GM19043 (cell line): ENCODE results near the gene GDI2.
A peak's percentile ranks its signal among the peaks of the same experiment; 100 is the strongest.
"Not testable (repeated sequence)": the region's sequence is repeated elsewhere in the genome, so short reads cannot be mapped to it uniquely, and the experiment has no call there.

ENCODE experiments used
- ATAC-seq: cut with Tn5 transposase; IDR thresholded peaks from one replicate; pipeline ENCODE4 v1.9.1; 2021; ENCODE audit warnings: low read depth; ENCODE audit not compliant: unreplicated experiment

The GDI2 gene

DNA sequence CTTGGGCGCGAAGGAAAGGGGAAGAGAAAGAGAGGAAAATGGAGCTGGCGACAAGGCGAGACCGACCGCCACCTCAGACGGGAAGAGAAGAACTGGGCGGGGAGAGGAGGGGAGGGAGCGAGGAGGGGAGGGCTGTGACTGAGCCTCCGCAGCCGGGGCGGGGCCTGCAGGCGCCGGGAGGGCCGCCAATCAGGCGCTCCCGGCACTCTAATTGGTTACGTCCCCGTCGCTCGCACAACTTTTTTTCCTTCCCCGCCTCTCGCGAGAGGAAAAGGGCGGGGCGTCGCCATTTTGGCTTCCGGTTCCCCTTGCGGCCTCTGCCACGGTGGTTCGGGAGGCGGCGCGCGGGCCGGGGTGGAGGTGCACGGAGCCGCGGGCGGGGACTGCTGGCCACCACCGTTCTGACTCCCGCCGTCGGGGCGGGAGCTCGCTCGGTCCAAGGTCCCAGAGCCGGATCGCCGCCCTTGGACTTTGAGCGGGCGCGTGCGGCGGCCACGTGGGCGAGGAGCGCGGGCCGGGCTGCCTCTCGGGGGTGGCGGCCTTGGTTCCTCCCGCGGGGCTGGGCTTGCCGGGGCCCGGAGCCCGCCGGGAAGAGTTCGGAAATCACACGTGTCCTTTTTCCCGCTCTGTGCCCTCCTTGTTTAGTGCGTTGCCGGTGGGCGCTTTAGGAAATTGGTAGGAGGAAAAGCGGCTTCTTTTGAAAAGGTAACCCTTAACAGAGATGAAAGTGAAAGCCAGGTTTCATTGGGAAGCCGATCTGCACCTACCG is at the start of gene GDI2:
Gene GDI2 (minus strand): TSS at position 94 of the 769 bp plus-strand sequence. CDS start 176 bp downstream, outside the sequence.
- ATAC-seq = peak; percentile 72

DNA sequence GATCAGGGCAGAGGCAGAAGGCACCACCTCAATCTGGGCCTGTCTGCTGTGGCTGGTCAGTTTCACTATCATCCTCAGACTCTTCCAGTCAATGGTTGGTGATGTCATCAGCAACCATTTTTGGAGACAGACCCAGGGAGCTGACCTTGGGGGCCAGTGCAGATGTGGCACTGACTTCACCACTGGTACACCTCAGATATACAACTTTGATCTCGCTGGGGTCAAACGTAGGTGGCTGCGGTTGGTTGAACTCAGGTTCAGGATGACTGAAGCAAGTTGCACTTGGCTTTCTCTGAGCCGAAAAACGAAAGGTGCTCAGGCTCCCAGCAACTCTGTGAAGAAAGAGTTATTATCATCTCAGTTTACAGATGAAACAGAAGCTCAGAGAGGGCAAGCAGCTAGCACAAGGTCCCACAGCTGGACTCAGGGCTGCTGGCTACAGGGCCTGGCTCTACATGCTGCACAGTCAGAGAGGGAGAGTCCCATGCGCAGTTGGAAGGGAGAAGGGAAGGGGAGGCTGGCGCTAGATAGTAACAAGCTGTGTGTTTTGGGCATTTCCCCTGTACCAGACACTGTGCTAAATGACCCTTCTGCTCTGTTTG is 49.2 kb upstream of the GDI2 start:
- ATAC-seq = peak; percentile 91

DNA sequence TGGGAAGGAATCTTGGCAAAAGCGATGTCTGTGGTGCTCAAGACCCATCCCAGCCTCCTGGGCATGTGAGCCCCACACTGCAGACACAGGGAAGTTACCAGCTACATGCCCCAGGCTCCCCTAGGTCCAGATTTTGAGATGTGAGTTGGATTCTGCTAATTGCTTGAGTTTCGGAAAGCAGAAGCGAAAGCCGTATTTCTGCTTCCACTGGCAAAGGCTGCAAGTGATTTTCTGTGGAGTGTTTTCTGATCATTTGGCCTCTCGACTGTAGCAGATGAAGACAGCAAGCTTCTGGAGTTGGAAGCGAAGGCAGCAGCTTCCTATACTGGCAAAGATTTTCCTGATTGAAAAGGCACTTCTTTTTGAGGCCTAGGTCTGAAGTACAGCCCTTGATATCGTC is 46.8 kb upstream of the GDI2 start:
- ATAC-seq = no peak

DNA sequence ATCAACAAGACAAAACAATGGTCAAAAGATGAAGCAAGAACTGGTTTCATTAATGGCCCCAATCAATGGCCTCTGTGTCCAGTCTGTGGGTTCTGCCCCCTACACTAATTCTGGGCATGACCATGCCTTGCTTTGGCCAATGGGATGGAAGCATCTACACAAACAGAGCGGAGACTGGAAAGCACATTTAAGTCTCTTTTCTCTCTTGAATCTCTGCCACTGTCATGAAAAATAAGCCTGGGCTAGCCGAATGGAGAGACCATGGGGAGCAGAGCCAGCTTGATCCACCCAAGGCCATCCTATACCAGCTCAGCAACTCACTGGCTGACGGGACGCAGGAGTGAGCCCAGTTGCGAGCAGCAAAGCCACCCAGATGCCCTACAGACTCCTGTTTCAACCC is 45.6 kb upstream of the GDI2 start:
- ATAC-seq = no peak

DNA sequence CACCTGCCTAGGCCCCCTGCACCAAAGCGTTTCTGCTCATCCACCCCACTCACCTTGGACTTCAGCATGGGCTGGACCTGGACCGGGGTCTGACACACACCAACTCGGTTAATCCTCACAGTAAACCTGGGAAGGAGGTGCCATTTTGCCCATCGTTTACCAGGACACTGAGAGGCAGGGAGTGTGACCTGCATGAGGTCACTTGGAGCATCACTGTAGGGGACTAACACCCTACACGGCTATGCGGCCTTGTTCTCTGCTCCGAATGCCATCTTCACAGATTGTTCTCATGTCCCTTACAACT is 43.4 kb upstream of the GDI2 start:
- no peak for ATAC-seq

DNA sequence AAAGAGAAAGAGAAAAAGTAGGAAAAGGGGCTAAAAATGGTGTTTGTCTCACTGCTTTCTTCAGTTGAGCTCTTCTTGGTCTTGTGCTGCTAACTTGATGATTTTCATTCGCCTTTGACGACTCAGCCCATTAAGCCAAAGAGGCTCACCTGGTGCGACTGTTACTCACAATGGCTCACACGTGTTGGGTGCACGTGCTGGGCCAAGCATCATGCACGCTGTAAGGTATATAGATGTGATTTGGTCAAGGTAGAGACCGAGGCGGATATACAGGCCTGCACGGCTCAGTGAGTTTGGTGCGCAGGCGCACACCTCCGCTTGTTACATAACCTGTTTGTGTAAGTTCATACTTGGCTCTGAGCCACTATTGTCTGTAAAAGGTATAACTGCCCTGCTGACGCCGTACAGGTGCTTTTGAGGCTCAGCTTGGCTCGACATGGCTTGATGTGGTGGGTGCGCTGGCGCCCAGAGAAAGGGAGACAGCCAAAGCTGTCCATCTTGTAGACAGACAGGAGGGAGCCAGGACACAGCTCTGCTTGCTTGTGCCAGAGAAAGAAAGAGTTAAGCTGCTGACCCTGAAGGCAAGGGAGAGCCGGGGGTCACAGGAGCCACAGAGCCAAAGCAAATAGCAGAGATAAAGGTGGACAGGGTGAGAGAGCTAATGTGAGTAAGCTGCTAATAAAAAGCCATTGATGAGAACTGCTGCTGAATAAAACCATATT is 42.9 kb upstream of the GDI2 start:
- ATAC-seq = no peak

DNA sequence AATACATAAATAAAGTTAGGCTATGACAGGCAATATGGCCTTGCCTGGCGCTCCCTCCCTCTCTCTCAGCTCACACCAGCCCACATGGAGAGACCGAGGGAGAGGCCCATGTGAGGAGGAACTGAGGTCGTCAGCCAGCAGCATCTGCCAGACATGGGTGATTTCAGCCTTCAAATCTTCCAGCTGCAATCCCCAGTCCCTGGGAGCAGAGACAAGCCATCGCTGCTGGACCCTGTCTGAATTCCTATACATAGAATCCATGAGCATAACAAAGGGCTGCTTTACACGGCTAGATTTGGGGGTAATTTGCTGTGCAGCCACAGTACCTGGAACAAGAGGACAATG is 40.9 kb upstream of the GDI2 start:
- ATAC-seq = no peak

DNA sequence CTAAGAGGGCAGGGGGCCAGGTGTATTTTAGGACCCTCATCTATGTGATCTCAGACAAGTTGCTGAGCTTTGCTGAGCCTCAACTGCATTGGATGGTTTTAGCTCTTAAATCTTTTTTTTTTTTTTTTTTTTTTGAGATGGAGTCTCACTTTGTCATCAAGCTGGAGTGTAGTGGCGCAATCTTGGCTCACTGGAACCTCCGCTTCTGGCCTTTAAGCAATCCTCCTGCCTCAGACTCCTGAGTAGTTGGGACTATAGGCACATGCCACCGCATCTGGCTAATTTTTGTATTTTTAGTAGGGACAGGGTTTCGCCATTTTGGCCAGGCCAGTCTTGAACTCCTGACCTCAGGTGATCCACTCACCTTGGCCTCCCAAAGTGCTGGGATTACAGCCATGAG is 33.4 kb upstream of the GDI2 start:
- ATAC-seq = not testable (repeated sequence)

DNA sequence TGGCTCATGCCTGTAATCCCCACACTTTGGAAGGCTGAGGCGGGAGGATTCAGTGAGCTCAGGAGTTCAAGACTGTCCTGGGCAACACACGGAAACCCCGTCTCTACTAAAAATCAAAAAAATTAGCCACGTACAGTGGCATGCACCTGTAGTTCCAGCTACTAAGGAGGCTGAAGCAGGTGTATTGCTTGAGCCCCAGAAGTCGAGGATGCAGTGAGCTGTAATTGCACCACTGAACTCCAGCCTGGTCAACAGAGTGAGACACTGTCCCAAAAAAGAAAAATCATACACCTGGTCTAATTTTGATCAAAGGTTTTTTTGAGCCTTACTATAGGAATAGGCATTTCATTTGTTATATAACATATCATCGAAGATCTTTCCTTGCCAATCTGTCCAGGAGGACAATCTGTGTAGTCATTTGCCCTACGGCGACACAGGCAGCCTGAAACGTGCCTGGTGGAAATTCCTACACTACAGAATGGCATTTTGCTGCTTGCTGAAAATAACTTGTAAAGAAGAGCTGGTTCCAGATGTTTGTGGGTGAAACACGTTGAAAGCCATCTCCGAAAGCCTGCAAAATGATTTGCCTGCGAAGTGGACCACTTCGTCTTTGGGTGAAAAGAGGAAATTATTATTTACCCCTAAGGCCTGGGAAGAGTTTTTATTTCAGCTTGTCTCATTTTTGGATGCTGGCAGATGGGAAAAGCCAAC is 31.3 kb upstream of the GDI2 start:
- ATAC-seq = no peak

DNA sequence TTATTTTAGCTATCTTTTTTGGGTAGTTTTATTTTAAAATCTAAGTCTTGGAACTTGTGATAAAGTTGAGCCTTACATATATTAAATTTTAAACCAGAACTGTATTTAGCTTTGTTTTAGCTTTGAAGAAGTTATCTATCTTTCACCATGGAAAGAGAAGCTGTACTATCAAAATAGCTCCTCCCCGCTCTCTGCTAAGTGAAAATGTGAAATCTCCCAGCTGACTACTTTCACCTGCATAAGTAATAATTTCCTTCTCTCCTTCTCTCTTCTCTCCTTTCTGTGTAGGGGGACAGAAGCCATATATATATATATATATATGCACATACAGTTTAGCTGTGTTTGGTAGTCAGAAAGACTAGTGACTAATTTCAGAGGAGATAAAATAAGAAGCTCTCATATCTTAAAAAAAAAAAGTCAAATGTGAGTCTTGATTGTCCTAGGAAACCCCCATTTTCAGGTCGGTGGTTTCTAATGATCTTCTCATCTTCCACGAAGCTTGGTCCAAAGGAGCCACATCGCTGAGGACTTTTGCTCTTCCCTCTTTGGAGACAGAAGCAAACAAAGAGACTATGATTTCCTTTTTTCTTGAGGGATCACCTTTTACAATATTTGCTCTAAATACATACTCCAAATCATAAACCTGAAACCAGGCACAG is 30.6 kb upstream of the GDI2 start:
- ATAC-seq = no peak

DNA sequence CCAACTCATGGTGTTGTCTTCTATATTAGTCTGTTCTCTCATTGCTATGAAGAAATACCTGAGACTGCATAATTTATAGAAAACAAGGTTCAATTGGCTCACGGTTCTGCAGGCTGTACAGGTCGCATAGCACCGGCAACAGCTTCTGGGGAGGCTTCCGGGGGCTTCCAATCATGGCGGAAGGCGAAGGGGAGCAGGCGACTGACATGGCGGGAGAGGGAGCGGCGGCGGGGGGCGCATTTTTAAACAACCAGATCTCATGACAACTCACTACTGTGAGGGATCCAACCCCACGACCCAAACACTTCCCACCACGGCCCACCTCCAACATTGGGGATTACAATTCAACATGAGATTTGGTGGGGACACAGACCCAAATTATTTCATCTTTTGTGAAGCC is 28.7 kb upstream of the GDI2 start:
- ATAC-seq = no peak

DNA sequence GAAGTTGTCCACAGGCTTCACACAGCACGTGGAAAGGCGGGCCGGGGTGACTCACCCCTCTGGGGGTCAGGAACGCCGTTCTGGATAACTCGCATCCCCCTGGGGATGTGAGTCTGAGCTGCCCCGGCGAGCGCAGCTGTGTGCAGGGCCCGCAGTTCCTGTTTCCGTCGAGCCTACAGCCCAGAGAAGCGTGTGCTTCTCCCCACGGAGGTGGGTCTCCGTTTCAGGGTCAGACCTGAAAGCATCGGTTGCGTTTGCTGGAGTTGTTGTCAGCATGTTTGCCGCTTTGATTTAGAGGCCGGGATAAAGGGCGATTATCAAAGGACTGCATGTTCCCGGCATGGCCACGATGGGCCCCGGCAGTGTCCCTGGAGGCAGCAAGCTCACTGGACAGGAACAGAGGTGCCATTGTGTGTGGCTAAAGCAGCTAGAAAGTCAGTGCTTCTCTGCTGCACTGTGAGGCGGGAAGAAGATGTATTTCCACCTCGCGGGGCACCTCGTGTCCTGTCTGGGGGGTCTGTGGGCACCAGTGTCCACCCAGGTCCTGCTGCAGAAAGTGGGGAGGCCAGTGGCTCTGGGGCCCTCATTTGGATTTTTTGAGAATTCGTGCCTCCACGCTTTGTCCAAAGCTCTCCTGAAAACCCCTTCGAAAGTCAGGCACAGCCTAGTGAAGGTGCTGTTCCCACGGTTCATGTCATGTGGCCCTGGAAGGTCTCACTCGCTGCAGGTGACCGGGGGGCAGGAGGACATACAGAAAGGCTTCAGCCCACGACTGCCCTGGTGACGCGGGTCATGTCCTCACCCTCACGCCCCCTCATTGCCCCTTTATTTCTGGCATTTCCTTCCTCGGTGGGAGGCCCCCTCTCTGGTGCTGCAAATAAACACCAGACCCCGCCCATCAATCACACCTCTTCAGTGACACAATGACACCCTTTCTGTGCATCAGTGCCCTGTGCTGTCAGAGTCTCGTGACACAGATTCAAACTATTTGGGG is 27.4 kb upstream of the GDI2 start:
- ATAC-seq = peak; percentile 93

DNA sequence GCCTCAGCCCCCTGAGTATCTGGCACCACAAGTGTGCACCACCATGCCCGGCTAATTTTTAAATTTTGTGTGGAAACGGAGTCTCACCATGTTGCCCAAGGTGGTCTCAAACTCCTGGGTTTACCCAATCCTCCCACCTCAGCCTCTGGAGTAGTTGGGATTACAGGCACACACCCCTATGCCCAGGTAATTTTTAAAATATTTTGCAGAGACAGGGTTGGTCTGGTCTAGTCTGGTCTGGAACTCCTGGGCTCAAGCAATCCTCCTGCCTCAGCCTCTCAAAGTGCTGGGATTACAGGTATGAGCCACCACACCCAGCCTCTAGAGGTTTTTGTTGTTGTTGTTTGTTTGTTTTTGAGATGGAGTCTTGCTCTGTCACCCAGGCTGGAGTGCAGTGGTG is 22.9 kb upstream of the GDI2 start:
- ATAC-seq = not testable (repeated sequence)

DNA sequence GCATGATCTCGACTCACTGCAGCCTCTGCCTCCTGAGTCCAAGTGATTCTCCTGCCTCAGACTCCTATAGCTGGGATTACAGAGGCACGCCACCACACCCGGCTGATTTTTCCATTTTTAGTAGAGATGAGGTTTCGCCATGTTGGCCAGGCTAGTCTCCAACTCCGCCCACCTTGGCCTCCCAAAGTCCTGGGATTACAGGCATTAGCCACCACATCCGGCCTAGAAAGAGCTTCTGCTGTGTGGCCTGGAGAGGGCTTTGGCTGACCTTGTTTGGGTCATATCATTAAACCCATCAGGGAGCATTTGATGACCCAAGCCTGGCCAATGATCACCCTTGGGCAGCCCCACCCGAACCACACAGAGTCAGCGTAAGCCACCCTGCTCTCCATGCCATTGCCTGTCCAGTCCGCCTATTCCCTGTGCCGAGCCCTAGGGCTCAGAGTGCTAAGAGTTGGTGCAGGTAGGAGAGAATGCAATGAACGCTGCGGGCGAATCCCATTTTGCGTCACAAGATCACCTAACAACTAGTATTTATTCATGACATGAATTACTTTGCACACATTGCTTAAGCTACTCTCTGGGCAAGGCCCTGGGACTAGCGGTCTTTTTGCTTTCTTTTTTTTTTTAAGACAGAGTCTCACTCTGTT is 22.3 kb upstream of the GDI2 start:
- no peak for ATAC-seq

DNA sequence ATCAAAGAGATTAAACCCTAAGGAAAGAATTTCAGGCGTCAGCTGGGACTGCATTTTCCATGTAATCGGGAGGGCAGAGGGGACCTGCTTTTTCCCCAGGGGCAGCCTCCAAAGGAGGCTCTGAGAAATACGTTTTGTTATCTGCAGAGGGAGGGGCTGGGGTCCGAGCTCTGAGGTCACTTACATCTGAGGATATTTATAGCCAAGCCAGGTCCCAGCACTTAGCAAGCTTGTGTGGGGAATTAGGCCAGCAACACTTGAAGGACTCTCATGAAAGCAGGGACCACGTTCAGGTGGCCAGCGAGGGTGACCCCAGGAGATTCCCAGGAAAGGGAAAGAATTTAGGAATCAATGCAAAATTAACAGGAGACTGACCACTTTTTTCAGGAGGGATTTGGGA is 20.6 kb upstream of the GDI2 start:
- no peak for ATAC-seq

DNA sequence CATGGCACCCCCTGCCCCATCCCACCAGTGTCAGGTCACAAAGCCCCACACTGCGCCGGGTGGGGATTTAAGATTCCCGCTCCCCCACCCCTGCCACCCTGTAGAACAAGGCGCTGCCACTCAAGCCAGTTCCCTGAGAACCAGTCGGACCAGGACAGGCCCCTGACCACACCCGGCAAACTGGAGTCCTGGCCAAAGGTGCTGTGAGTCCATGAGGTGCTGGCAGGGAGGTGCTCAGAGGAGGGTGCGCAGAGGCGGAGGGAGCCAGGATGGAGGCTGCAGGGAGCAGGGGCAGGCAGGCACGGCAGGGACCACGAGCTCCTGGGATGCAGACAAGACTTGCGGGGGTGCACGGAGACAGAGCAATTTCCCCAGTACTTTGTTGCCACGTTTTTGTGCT is 19.7 kb upstream of the GDI2 start:
- no peak for ATAC-seq

DNA sequence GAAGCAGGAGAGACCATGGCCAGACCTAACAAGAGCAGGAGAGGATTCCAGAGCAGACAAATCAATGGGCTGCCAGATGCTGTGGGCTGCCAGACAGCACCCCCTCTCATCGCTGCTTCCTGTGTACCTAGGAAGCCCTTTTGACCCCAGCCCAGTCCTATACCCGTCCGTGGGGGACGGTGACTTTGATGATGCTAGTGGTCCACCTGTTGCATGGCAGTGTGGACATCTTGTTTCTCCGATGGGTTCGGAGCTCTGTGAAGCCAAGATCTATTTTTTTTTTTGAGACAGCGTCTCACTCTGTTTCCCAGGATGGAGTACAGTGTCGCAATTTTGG is 18.2 kb upstream of the GDI2 start:
- no peak for ATAC-seq

DNA sequence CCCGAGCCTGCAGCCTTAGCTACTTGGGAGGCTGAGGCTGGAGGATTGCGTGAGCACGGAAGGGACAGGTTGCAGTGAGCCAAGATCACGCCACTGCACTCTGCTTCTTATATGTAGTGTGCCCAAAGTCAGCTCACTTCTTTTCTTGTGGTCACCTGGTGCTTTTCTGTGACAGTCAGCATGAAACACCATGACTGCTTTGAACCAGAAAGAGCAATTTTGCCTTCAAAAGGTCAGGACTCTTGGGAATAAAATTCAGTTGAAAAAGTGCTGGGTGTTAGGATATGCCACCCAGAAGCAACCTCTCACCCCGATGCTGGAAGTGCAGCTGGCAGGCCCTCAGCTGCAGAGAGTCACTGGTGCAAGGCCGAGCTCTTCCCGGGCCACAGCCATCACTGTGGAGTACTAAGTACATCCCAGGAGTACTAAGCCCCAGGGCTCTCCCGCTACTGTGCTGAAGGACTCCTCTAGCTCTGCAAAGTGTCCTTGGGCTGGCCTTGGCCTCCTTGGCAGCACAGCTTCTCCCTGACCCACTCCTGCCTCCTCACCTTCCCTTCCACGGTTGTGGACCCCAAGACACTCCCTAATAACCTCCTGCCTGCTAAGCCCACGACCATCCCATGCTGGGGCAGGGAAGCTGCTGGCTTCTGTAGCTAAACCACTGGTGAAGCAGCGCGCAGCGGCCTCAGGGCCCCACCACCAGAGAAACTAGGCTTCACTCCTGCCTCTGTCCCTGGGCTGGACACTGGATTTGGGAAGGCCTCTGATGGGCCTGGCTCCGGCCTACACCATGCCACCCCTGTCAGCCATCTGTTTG is 17.6 kb upstream of the GDI2 start:
- ATAC-seq = no peak

DNA sequence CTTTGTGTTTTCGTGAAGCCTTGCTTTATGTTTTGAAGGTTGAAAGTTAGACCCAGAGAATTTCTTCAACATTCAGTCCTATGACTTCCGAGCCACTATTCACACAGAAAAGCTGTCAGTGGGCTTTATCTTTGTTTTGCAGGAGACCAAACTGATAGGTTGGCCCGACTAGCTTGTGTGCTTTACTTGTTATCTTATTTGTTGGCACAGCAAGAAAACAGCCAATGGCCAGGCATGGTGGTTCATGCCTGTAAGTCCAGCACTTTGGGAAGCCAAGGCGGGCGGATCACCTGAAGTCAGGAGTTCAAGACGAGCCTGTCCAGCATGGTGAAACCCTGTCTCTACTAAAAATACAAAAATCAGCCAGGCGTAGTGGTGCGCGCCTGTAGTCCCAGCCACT is 16.0 kb upstream of the GDI2 start:
- no peak for ATAC-seq
